PC-3 (cell line): ENCODE results near the gene VCAN.

Experiments used
- EZH2 ChIP-seq: fragments of 300-600 bp; sonication (generic); IDR thresholded peaks from one replicate; pipeline ENCODE4 v1.6.1; 2017; ENCODE audit warnings: antibody characterized with exemption, mild to moderate bottlenecking, low read length; ENCODE audit not compliant: unreplicated experiment
- EZH2phosphoT487 ChIP-seq: fragments of 300-600 bp; sonication (generic); IDR thresholded peaks from 2 replicates; pipeline ENCODE4 v1.6.1; 2018; ENCODE audit warnings: mild to moderate bottlenecking, antibody characterized with exemption, low read length, borderline replicate concordance
- TF ChIP-seq, protein P1 (sequence below): fragments of 300-600 bp; sonication (generic); conservative IDR thresholded peaks from 2 replicates; pipeline ENCODE4 v1.5.1; 2017; ENCODE audit warnings: antibody characterized with exemption, low read depth, mild to moderate bottlenecking, low read length

DNA sequence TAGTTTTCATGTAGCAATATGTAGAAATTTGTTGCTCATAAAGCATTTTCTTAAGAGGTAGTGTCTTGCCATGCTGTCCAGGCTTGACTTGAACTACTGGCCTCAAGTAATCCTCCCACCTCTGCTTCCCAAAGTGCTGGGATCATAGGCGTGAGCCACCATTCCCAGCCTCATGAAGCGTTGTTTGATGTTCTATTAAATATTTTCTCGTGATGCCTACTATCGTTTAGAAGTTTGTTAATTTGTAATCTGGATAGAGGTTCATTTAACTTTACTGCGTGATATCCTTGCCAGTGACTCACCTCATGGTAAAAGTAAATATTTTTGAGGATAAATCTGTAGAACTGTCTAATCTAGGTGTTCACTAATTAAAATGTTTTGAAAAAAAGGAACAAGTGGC, 82.6 kb downstream of the VCAN start:
- TF ChIP-seq EZH2phosphoT487: no peak
- TF ChIP-seq, protein P1, sequence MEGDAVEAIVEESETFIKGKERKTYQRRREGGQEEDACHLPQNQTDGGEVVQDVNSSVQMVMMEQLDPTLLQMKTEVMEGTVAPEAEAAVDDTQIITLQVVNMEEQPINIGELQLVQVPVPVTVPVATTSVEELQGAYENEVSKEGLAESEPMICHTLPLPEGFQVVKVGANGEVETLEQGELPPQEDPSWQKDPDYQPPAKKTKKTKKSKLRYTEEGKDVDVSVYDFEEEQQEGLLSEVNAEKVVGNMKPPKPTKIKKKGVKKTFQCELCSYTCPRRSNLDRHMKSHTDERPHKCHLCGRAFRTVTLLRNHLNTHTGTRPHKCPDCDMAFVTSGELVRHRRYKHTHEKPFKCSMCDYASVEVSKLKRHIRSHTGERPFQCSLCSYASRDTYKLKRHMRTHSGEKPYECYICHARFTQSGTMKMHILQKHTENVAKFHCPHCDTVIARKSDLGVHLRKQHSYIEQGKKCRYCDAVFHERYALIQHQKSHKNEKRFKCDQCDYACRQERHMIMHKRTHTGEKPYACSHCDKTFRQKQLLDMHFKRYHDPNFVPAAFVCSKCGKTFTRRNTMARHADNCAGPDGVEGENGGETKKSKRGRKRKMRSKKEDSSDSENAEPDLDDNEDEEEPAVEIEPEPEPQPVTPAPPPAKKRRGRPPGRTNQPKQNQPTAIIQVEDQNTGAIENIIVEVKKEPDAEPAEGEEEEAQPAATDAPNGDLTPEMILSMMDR: no peak
- TF ChIP-seq EZH2: no peak
